Hepatocyte (in vitro differentiated cells): ENCODE measurements around the gene KSR1. TPM values are rescaled to one million over a fixed set of nuclear protein-coding genes. Genes with fewer than 3 reads are reported as not detected.
"Not testable (repeated sequence)": the region's sequence is repeated elsewhere in the genome, so short reads cannot be mapped to it uniquely, and the experiment has no call there.

Source experiments
- DNase-seq: peaks from one replicate; pipeline ENCODE4 v3.0.0-alpha.2; 2016; ENCODE audit warnings: low spot score
- H2AFZ ChIP-seq: fragments of 200-600 bp; sonication (generic); 2 replicates; pipeline ENCODE4 v1.6.0; 2016; ENCODE audit warnings: antibody characterized with exemption, mild to moderate bottlenecking
- H3K27ac ChIP-seq: fragments of 200-600 bp; sonication (generic); 2 replicates; pipeline ENCODE4 v1.5.1; 2016; ENCODE audit warnings: mild to moderate bottlenecking
- H3K27me3 ChIP-seq: fragments of 200-600 bp; sonication (generic); 2 replicates; pipeline ENCODE4 v1.6.1; 2016
- H3K36me3 ChIP-seq: fragments of 200-600 bp; sonication (generic); replicated peaks from 2 replicates; pipeline ENCODE4 v1.5.1; 2016; ENCODE audit warnings: low read depth; ENCODE audit not compliant: insufficient read depth
- H3K4me1 ChIP-seq: fragments of 200-600 bp; sonication (generic); 2 replicates; pipeline ENCODE4 v1.5.1; 2016; ENCODE audit warnings: mild to moderate bottlenecking, moderate library complexity; ENCODE audit not compliant: insufficient read depth
- H3K4me2 ChIP-seq: fragments of 200-600 bp; sonication (generic); 2 replicates; pipeline ENCODE4 v1.6.0; 2016
- H3K4me3 ChIP-seq: fragments of 200-600 bp; sonication (generic); 2 replicates; pipeline ENCODE4 v1.5.1; 2016; ENCODE audit warnings: mild to moderate bottlenecking
- H3K79me2 ChIP-seq: fragments of 200-600 bp; sonication (generic); 2 replicates; pipeline ENCODE4 v1.6.0; 2017; ENCODE audit warnings: mild to moderate bottlenecking
- H3K9me2 ChIP-seq: fragments of 200-600 bp; sonication (generic); replicated peaks from 2 replicates; pipeline ENCODE4 v1.6.0; 2017; ENCODE audit warnings: mild to moderate bottlenecking; ENCODE audit not compliant: insufficient read depth
- H3K9me3 ChIP-seq: fragments of 200-600 bp; sonication (generic); 2 replicates; pipeline ENCODE4 v1.5.1; 2016; ENCODE audit warnings: low read depth, mild to moderate bottlenecking
- H4K20me1 ChIP-seq: fragments of 200-600 bp; sonication (generic); 2 replicates; pipeline ENCODE4 v1.6.0; 2016; ENCODE audit warnings: mild to moderate bottlenecking; ENCODE audit not compliant: insufficient read depth, poor library complexity, severe bottlenecking
- CTCF ChIP-seq: fragments of 200-600 bp; sonication (generic); IDR thresholded peaks from 2 replicates; pipeline ENCODE4 v1.5.1; 2016; ENCODE audit warnings: antibody characterized with exemption, mild to moderate bottlenecking; ENCODE audit not compliant: poor library complexity
- EZH2 ChIP-seq: fragments of 200-600 bp; sonication (generic); IDR thresholded peaks from 2 replicates; pipeline ENCODE4 v1.6.1; 2016; ENCODE audit warnings: antibody characterized with exemption, mild to moderate bottlenecking, borderline replicate concordance
- EZH2phosphoT487 ChIP-seq: fragments of 200-600 bp; sonication (generic); IDR thresholded peaks from one replicate; pipeline ENCODE4 v1.6.1; 2018; ENCODE audit warnings: antibody characterized with exemption, mild to moderate bottlenecking, low read depth, moderate library complexity; ENCODE audit not compliant: unreplicated experiment, severe bottlenecking
- WGBS: methylation state at CpG from one replicate; pipeline ENCODE4 v1.1.6; 2016; ENCODE audit warnings: low lambda C conversion rate; ENCODE audit errors: missing lambda C conversion rate; 5-methylcytosine and 5-hydroxymethylcytosine counted together
- polyA plus RNA-seq: library from polyadenylated mRNA; unstranded; fragments of >200 nt; fragmentation: Nextera tagmentation; extraction: Ambion mirVana; gene quantifications from 2 replicates; pipeline ENCODE4 v1.2.1, GENCODE V29; 2016
- total RNA-seq: library from RNA; depleted of rRNA; stranded (reverse); fragments of >200 nt; gene quantifications from 2 replicates; pipeline ENCODE4 v1.2.3, GENCODE V29; 2014

KSR1 gene
- total and polyA plus RNA-seq, 2 experiments from 2014 or later: 16.2 to 32.6 TPM

- Histone ChIP-seq H3K4me1 (peaks cover 38% of the 10 kb centered on the region), H3K9me3 (no peaks in the 10 kb centered on the region), H3K36me3 (no peaks in the 10 kb centered on the region), H3K79me2 (peaks cover 99% of the 10 kb centered on the region), H3K27ac (no peak overlapping the region), H3K4me3 (no peak overlapping the region), H3K27me3 (no peaks in the 10 kb centered on the region), H3K4me2 (no peak overlapping the region), H2AFZ (no peak overlapping the region), H3K9me2 (no peaks in the 10 kb centered on the region), H4K20me1 (peaks cover 37% of the 10 kb centered on the region)
- no peak for TF ChIP-seq EZH2
- TF ChIP-seq EZH2phosphoT487: no peak
- no peak for TF ChIP-seq CTCF
- DNase-seq: no peak
- 94% methylated on average over 3 of the region's 3 CpGs for WGBS
Measured at GRCh38 chr17:27462714-27463113, 6.5 kb downstream of the KSR1 start.

- H3K27ac ChIP-seq: no peak overlapping the region
- no peaks in the 10 kb centered on the region for H3K9me2 ChIP-seq
- H4K20me1 ChIP-seq: peaks cover 39% of the 10 kb centered on the region
- DNase-seq: no peak
- TF ChIP-seq EZH2phosphoT487: no peak
- TF ChIP-seq EZH2: no peak
- TF ChIP-seq CTCF: no peak
- H3K4me1 ChIP-seq: peaks cover 38% of the 10 kb centered on the region
- H3K79me2 ChIP-seq: peaks cover 99% of the 10 kb centered on the region
- no peak overlapping the region for H3K4me3 ChIP-seq
- 95% methylated on average over 4 of the region's 4 CpGs for WGBS
- H3K4me2 ChIP-seq: no peak overlapping the region
- no peaks in the 10 kb centered on the region for H3K36me3 ChIP-seq
- H3K27me3 ChIP-seq: no peaks in the 10 kb centered on the region
- no peak overlapping the region for H2AFZ ChIP-seq
- no peaks in the 10 kb centered on the region for H3K9me3 ChIP-seq
Measured at GRCh38 chr17:27463235-27463677, 7.0 kb downstream of the KSR1 start.

- not testable (repeated sequence) for H3K4me2 ChIP-seq, H3K9me2 ChIP-seq, H3K27me3 ChIP-seq, H3K36me3 ChIP-seq, DNase-seq, H3K9me3 ChIP-seq, H2AFZ ChIP-seq, H3K27ac ChIP-seq, H3K4me3 ChIP-seq
- Histone ChIP-seq H4K20me1 (peaks cover 44% of the 10 kb centered on the region), H3K4me1 (peaks cover 31% of the 10 kb centered on the region), H3K79me2 (peaks cover 99% of the 10 kb centered on the region)
- WGBS: 72% methylated on average over 3 of the region's 3 CpGs
Measured at GRCh38 chr17:27464019-27464418, 7.8 kb downstream of the KSR1 start.

GRCh38 chr17:27464431-27464830, 8.2 kb downstream of the KSR1 start:
- H3K4me3 ChIP-seq: no peak overlapping the region
- no peak overlapping the region for H2AFZ ChIP-seq
- peaks cover 99% of the 10 kb centered on the region for H3K79me2 ChIP-seq
- H3K9me2 ChIP-seq: no peaks in the 10 kb centered on the region
- no peak for TF ChIP-seq EZH2
- no peak for TF ChIP-seq CTCF
- no peak for TF ChIP-seq EZH2phosphoT487
- no peak overlapping the region for H3K27ac ChIP-seq
- H3K4me2 ChIP-seq: no peak overlapping the region
- H3K9me3 ChIP-seq: no peaks in the 10 kb centered on the region
- no peaks in the 10 kb centered on the region for H3K36me3 ChIP-seq
- no peak for DNase-seq
- peaks cover 48% of the 10 kb centered on the region for H4K20me1 ChIP-seq
- H3K27me3 ChIP-seq: no peaks in the 10 kb centered on the region
- peaks cover 27% of the 10 kb centered on the region for H3K4me1 ChIP-seq
- 88% methylated on average over 1 of the region's 1 CpG for WGBS

GRCh38 chr17:27465875-27466274, 9.6 kb downstream of the KSR1 start:
- H3K4me3 ChIP-seq, DNase-seq, H3K4me2 ChIP-seq, H3K9me3 ChIP-seq, H3K9me2 ChIP-seq, H2AFZ ChIP-seq, H3K27me3 ChIP-seq, H3K27ac ChIP-seq, H3K36me3 ChIP-seq: not testable (repeated sequence)
- WGBS: 81% methylated on average over 2 of the region's 2 CpGs
- H3K79me2 ChIP-seq: peaks cover 98% of the 10 kb centered on the region
- peaks cover 49% of the 10 kb centered on the region for H4K20me1 ChIP-seq
- H3K4me1 ChIP-seq: peaks cover 13% of the 10 kb centered on the region
